Measurements from ENCODE around the gene LDB2.

DNA sequence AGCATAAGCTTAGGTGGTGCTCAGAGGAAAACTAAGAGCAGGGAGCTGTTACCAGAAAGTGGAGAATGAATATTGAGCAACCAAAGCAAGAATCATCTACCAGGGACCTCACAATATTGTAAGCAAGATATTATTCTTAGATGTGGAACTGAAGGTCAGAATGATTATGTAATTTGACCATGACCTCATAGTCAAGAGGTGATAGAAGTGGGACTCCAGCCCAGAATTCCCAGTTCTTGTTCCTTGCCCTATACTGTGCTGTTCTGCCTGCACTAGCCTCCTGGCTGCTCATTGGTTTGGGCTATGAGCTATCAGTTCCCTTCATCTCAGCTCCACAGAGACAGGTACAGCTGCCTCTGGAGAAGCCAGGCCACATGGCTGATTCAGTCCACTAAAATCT, 229.4 kb downstream of the LDB2 start:
- TF ChIP-seq CTCF (IDR thresholded peaks at IDR 0.05 in 4 of 5, conservative IDR thresholded peaks at IDR 0.05 in 1 of 5) = no peak
- TF ChIP-seq POLR2A (IDR thresholded peaks at IDR 0.05) = no peak
